Nasal cavity respiratory epithelium epithelial cell of viscerocranial mucosa (primary cell): ENCODE results near the gene IMPACT. TPM values are rescaled to one million over a fixed set of nuclear protein-coding genes. Genes with fewer than 3 reads are reported as not detected.

Experiments used
- total RNA-seq: library from RNA; depleted of rRNA; stranded (reverse); fragments of >200 nt; gene quantifications from 2 replicates; pipeline ENCODE4 v1.2.3, GENCODE V29; 2014

The IMPACT gene, protein sequence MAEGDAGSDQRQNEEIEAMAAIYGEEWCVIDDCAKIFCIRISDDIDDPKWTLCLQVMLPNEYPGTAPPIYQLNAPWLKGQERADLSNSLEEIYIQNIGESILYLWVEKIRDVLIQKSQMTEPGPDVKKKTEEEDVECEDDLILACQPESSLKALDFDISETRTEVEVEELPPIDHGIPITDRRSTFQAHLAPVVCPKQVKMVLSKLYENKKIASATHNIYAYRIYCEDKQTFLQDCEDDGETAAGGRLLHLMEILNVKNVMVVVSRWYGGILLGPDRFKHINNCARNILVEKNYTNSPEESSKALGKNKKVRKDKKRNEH
- total RNA-seq: 28.4 and 35.9 TPM in 2 replicates

DNA sequence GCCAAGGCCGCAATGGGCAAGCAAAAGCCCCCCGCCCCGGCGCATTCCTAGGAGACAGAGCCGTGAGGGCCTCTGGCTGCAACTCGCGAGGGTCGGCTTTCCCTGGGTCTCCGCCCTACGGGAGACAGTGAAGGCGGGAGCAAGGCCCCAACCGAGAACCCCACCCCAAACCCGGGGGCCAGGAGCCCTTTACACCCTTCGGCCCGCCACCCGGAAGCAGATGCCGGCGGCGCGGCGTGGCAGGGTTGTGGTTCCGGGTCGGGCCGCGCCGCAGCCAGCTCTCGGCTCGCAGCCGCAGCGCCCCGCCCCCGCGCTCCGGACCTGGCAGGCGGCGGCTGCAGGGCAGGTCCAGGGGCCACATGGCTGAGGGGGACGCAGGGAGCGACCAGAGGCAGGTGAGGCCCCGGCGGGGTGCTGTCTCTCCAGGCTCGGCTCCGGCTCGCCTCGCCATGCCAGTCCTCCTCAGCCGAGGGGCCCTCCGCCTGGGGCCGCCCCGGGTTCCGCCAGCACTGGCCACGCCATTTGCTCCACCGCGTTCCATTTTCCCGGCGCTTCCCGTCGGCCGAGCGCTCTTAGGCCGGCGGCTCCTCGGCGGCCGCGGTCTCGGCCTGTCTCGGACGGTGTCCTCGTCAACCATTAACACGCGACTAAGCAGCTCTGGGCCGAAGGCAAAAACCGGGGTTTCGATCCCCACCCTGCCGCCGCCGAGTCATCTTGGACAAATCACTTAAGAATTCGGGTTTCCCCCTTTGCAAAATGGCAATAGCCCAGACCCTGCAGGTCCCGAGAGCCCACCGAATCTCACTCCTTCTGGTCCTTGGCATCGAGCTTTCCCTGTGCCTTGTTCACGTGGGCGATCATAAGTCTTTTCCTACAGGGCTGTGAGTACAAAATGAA lies at the start of gene IMPACT:
IMPACT (plus strand) TSS at position 273 of the 897 bp plus-strand sequence; CDS start at position 360, 87 bp downstream.

DNA sequence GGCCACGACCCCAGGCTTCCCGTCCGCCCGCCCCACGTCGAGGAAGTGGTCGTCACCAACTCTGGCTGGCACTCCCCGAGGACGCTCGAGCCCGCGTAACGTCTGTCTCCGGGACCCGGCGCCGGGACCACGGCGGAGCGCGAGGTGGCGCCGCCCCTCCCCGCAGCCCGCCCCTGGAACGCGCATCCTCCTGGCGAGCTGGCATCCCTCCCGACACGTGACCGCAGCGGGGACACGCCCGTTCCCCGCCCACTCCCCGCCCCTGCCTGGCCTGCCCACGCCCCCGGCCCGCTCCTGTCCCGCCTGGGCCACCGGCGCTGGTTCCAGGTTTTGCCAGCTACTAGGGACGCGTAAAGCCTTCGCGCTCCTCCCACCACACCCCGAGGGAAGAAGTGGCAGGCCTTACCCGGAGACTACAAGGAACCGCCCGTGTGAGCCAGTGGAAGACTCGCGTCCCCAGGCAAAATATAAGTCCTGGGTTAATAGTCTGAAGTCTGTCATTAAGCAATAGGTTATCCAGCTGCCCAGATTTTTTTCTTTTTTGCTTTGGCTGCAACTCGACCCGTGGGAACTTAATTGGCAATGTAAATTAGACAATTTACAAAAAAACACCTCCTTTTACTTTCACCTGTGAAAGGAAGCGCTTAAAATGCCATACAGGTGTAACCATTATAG lies 28.6 kb upstream of the IMPACT start, which contains the start of gene OSBPL1A:
OSBPL1A (minus strand) TSS at position 131 of the 675 bp plus-strand sequence. CDS start 20,291 bp downstream, outside the sequence.

DNA sequence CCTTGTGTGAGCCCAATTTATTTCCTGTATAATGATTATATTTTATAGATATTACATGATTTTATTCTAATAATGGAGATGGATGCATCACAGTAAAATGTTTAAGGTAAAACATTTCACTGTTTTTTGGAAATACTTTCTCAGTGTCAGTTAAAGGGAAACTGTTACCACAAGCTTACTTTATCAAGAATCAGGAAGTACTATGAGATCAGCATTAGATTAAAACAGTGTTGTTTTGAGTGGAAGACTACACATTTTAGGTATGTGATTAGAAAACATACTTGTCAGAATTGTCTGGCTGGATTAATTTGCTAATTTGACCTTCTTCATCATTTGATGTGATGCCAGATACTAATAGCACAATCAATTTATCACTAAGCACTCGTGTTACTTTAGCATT lies 33.9 kb downstream of the IMPACT start, which contains the start of gene HRH4:
HRH4 (plus strand) TSS at position 250 of the 400 bp plus-strand sequence; CDS start at position 342, 92 bp downstream.

Other genes starting within 250 kb of the IMPACT start
- 28.4 and 42.9 TPM in 2 replicates for gene OSBPL1A, start 28.8 kb upstream of the IMPACT start, total RNA-seq
- gene HRH4, start 34.0 kb downstream of the IMPACT start, total RNA-seq: 0.21 and 0.34 TPM in 2 replicates